Neural crest cell (in vitro differentiated cells): ENCODE measurements around the gene EYA3. TPM values are rescaled to one million over a fixed set of nuclear protein-coding genes. Genes with fewer than 3 reads are reported as not detected.
"Not testable (repeated sequence)": the region's sequence is repeated elsewhere in the genome, so short reads cannot be mapped to it uniquely, and the experiment has no call there.

Source experiments
- DNase-seq: peaks from one replicate; pipeline ENCODE4 v3.0.0; 2021; ENCODE audit warnings: low read depth, mixed read lengths, low spot score
- H3K27ac Mint-ChIP-seq: one replicate; pipeline ENCODE4 v1.8.0; 2021; ENCODE audit warnings: mild to moderate bottlenecking, mixed read lengths; ENCODE audit not compliant: unreplicated experiment
- H3K27me3 Mint-ChIP-seq: 2 replicates; pipeline ENCODE4 v1.8.0; 2021; ENCODE audit warnings: low read depth, mild to moderate bottlenecking, mixed read lengths
- H3K36me3 Mint-ChIP-seq: 2 replicates; pipeline ENCODE4 v1.8.0; 2021; ENCODE audit warnings: low read depth, mild to moderate bottlenecking, mixed read lengths
- H3K4me1 Mint-ChIP-seq: 2 replicates; pipeline ENCODE4 v1.8.0; 2021; ENCODE audit warnings: mixed read lengths
- H3K4me3 Mint-ChIP-seq: one replicate; pipeline ENCODE4 v1.8.0; 2021; ENCODE audit warnings: mild to moderate bottlenecking, mixed read lengths
- H3K9me3 Mint-ChIP-seq: 2 replicates; pipeline ENCODE4 v1.8.0; 2021; ENCODE audit warnings: mixed read lengths
- CTCF ChIP-seq: fragments of 200-600 bp; sonication (generic); conservative IDR thresholded peaks from 2 replicates; pipeline ENCODE4 v1.5.0; 2021; ENCODE audit warnings: antibody characterized with exemption, mild to moderate bottlenecking
- total RNA-seq: library from RNA; stranded (reverse); gene quantifications from 2 replicates; pipeline ENCODE4 v1.2.1, GENCODE V29; 2021

Gene EYA3
- total RNA-seq, 1 donor from 2014 or later: 35.9 TPM

GRCh38 chr1:28026329-28026728, 62.1 kb downstream of the EYA3 start:
- H3K36me3 Mint-ChIP-seq: peaks cover 6% of the 10 kb centered on the region
- no peaks in the 10 kb centered on the region for H3K27me3 Mint-ChIP-seq
- no peaks in the 10 kb centered on the region for H3K9me3 Mint-ChIP-seq
- H3K4me1 Mint-ChIP-seq: peaks cover 2% of the 10 kb centered on the region
- H3K27ac Mint-ChIP-seq: no peak overlapping the region
- DNase-seq: no peak
- no peak for TF ChIP-seq CTCF
- H3K4me3 Mint-ChIP-seq: no peak overlapping the region

- Mint-ChIP-seq H3K27ac (peak overlapping the region; percentile 14), H3K4me3 (no peak overlapping the region), H3K27me3 (no peaks in the 10 kb centered on the region), H3K4me1 (peaks cover 8% of the 10 kb centered on the region), H3K36me3 (peaks cover 12% of the 10 kb centered on the region), H3K9me3 (no peaks in the 10 kb centered on the region)
- no peak for DNase-seq
- no peak for TF ChIP-seq CTCF
Observed at GRCh38 chr1:28021064-28021463, 67.3 kb downstream of the EYA3 start.

- peaks cover 9% of the 10 kb centered on the region for H3K36me3 Mint-ChIP-seq
- DNase-seq: no peak
- peaks cover 6% of the 10 kb centered on the region for H3K4me1 Mint-ChIP-seq
- no peak overlapping the region for H3K27ac Mint-ChIP-seq
- TF ChIP-seq CTCF: no peak
- no peaks in the 10 kb centered on the region for H3K9me3 Mint-ChIP-seq
- H3K4me3 Mint-ChIP-seq: no peak overlapping the region
- no peaks in the 10 kb centered on the region for H3K27me3 Mint-ChIP-seq
Observed at GRCh38 chr1:28010969-28011368, 77.4 kb downstream of the EYA3 start.

GRCh38 chr1:28003117-28003516, 85.3 kb downstream of the EYA3 start:
- not testable (repeated sequence) for H3K27me3 Mint-ChIP-seq, H3K36me3 Mint-ChIP-seq, H3K9me3 Mint-ChIP-seq, H3K27ac Mint-ChIP-seq, DNase-seq, H3K4me3 Mint-ChIP-seq, H3K4me1 Mint-ChIP-seq

- peaks cover 10% of the 10 kb centered on the region for H3K36me3 Mint-ChIP-seq
- no peak overlapping the region for H3K27ac Mint-ChIP-seq
- TF ChIP-seq CTCF: no peak
- H3K27me3 Mint-ChIP-seq: no peaks in the 10 kb centered on the region
- no peak for DNase-seq
- H3K4me3 Mint-ChIP-seq: no peak overlapping the region
- no peaks in the 10 kb centered on the region for H3K9me3 Mint-ChIP-seq
- no peaks in the 10 kb centered on the region for H3K4me1 Mint-ChIP-seq
Observed at GRCh38 chr1:28002600-28002999, 85.8 kb downstream of the EYA3 start.

GRCh38 chr1:27999055-27999454, 89.4 kb downstream of the EYA3 start:
- Mint-ChIP-seq H3K36me3 (peaks cover 17% of the 10 kb centered on the region), H3K9me3 (no peaks in the 10 kb centered on the region), H3K4me1 (no peaks in the 10 kb centered on the region), H3K4me3 (no peak overlapping the region), H3K27me3 (no peaks in the 10 kb centered on the region), H3K27ac (no peak overlapping the region)
- no peak for DNase-seq
- TF ChIP-seq CTCF: no peak

GRCh38 chr1:27994526-27994925, 93.9 kb downstream of the EYA3 start:
- DNase-seq, H3K4me1 Mint-ChIP-seq, H3K27me3 Mint-ChIP-seq, H3K4me3 Mint-ChIP-seq, H3K9me3 Mint-ChIP-seq: not testable (repeated sequence)
- H3K36me3 Mint-ChIP-seq: peaks cover 18% of the 10 kb centered on the region
- H3K27ac Mint-ChIP-seq: peak overlapping the region; percentile 71
